Loucy (cell line): Measurements from ENCODE around the gene TP63.

Experiments used
- H2AFZ ChIP-seq: fragments of 200-600 bp; sonication (generic); 2 replicates; pipeline ENCODE4 v1.6.0; 2016; ENCODE audit warnings: antibody characterized with exemption, mild to moderate bottlenecking, low read length, moderate library complexity
- H3F3A ChIP-seq: fragments of 200-600 bp; 2 replicates; pipeline ENCODE4 v1.6.0; 2016; ENCODE audit warnings: antibody characterized with exemption, low read depth, mild to moderate bottlenecking
- H3K27me3 ChIP-seq: fragments of 200-600 bp; sonication (generic); 2 replicates; pipeline ENCODE4 v1.6.1; 2014; ENCODE audit warnings: low read length, mild to moderate bottlenecking; ENCODE audit not compliant: insufficient read depth, poor library complexity, severe bottlenecking
- H3K36me3 ChIP-seq: fragments of 200-600 bp; sonication (generic); 2 replicates; pipeline ENCODE4 v1.6.1; 2016; ENCODE audit warnings: low read length; ENCODE audit not compliant: insufficient read depth
- H3K4me1 ChIP-seq: fragments of 200-600 bp; sonication (generic); 2 replicates; pipeline ENCODE4 v1.5.1; 2014; ENCODE audit warnings: low read length, mild to moderate bottlenecking; ENCODE audit not compliant: insufficient read depth, poor library complexity, severe bottlenecking
- H3K4me2 ChIP-seq: fragments of 200-600 bp; sonication (generic); 2 replicates; pipeline ENCODE4 v1.6.0; 2014; ENCODE audit warnings: antibody characterized with exemption, low read length, low read depth, mild to moderate bottlenecking; ENCODE audit not compliant: poor library complexity, severe bottlenecking
- H3K4me3 ChIP-seq: fragments of 200-600 bp; sonication (generic); 2 replicates; pipeline ENCODE4 v1.5.1; 2014; ENCODE audit warnings: low read length, mild to moderate bottlenecking, mixed read lengths; ENCODE audit not compliant: poor library complexity, severe bottlenecking
- H3K79me2 ChIP-seq: fragments of 200-600 bp; sonication (generic); 2 replicates; pipeline ENCODE4 v1.6.1; 2014; ENCODE audit warnings: low read length; ENCODE audit not compliant: insufficient read depth
- H3K9ac ChIP-seq: fragments of 200-600 bp; sonication (generic); 2 replicates; pipeline ENCODE4 v1.6.0; 2014; ENCODE audit warnings: mild to moderate bottlenecking, low read depth, low read length, moderate library complexity; ENCODE audit not compliant: poor library complexity, severe bottlenecking
- H3K9me2 ChIP-seq: fragments of 200-600 bp; sonication (generic); replicated peaks from 2 replicates; pipeline ENCODE4 v1.6.1; 2016; ENCODE audit warnings: low read depth, low read length, mixed read lengths
- H3K9me3 ChIP-seq: fragments of 200-600 bp; sonication (generic); 2 replicates; pipeline ENCODE4 v1.6.1; 2014; ENCODE audit warnings: mild to moderate bottlenecking, antibody characterized with exemption, low read length, low read depth; ENCODE audit not compliant: insufficient read depth
- H4K20me1 ChIP-seq: fragments of 200-600 bp; sonication (generic); 2 replicates; pipeline ENCODE4 v1.6.0; 2014; ENCODE audit warnings: antibody characterized with exemption, low read length, mild to moderate bottlenecking; ENCODE audit not compliant: insufficient read depth, poor library complexity, severe bottlenecking
- EZH2phosphoT487 ChIP-seq: fragments of 200-600 bp; IDR thresholded peaks from 2 replicates; pipeline ENCODE4 v1.6.1; 2018; ENCODE audit warnings: antibody characterized with exemption, mild to moderate bottlenecking, moderate library complexity, borderline replicate concordance
- TF ChIP-seq, protein P1 (sequence below): fragments of 200-600 bp; sonication (generic); conservative IDR thresholded peaks from 2 replicates; pipeline ENCODE4 v1.5.1; 2014; ENCODE audit warnings: mild to moderate bottlenecking, antibody characterized with exemption, low read length

TP63 gene

GRCh38 chr3:189630767-189631372 lies 319 bp upstream of the TP63 start:
- no peaks in the 10 kb centered on the region for H3K9me2 ChIP-seq
- peak overlapping the region; percentile 64 for H2AFZ ChIP-seq
- peak overlapping the region; percentile 18 for H3K9ac ChIP-seq
- H3K4me1 ChIP-seq, result peaks cover 33% of the 10 kb centered on the region
- H3K9me3 ChIP-seq, result no peaks in the 10 kb centered on the region
- H3F3A ChIP-seq, result no peaks in the 10 kb centered on the region
- no peaks in the 10 kb centered on the region for H4K20me1 ChIP-seq
- no peaks in the 10 kb centered on the region for H3K36me3 ChIP-seq
- H3K79me2 ChIP-seq, result no peaks in the 10 kb centered on the region
- TF ChIP-seq, protein P1, sequence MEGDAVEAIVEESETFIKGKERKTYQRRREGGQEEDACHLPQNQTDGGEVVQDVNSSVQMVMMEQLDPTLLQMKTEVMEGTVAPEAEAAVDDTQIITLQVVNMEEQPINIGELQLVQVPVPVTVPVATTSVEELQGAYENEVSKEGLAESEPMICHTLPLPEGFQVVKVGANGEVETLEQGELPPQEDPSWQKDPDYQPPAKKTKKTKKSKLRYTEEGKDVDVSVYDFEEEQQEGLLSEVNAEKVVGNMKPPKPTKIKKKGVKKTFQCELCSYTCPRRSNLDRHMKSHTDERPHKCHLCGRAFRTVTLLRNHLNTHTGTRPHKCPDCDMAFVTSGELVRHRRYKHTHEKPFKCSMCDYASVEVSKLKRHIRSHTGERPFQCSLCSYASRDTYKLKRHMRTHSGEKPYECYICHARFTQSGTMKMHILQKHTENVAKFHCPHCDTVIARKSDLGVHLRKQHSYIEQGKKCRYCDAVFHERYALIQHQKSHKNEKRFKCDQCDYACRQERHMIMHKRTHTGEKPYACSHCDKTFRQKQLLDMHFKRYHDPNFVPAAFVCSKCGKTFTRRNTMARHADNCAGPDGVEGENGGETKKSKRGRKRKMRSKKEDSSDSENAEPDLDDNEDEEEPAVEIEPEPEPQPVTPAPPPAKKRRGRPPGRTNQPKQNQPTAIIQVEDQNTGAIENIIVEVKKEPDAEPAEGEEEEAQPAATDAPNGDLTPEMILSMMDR, result no peak
- TF ChIP-seq EZH2phosphoT487, result no peak
- H3K4me2 ChIP-seq, result peak overlapping the region; percentile 23
- H3K4me3 ChIP-seq, result peak overlapping the region; percentile 27
- no peaks in the 10 kb centered on the region for H3K27me3 ChIP-seq

- Histone ChIP-seq H3F3A (no peaks in the 10 kb centered on the region), H3K36me3 (no peaks in the 10 kb centered on the region), H3K9ac (no peak overlapping the region), H2AFZ (peak overlapping the region; percentile 64; the same call in 1 of the 2 replicates), H3K27me3 (no peaks in the 10 kb centered on the region), H3K4me1 (peaks cover 28% of the 10 kb centered on the region), H3K79me2 (no peaks in the 10 kb centered on the region), H3K4me3 (no peak overlapping the region), H4K20me1 (no peaks in the 10 kb centered on the region), H3K4me2 (no peak overlapping the region), H3K9me3 (no peaks in the 10 kb centered on the region), H3K9me2 (no peaks in the 10 kb centered on the region)
- TF ChIP-seq EZH2phosphoT487, result no peak
- TF ChIP-seq, protein P1, result no peak
Measured at GRCh38 chr3:189631409-189631808, 220 bp downstream of the TP63 start.

- Histone ChIP-seq H3K36me3 (no peaks in the 10 kb centered on the region), H3K9me2 (no peaks in the 10 kb centered on the region), H2AFZ (peak overlapping the region; percentile 23; the same call in 1 of the 2 replicates), H3K27me3 (no peaks in the 10 kb centered on the region), H3K9me3 (no peaks in the 10 kb centered on the region), H3K4me3 (no peak overlapping the region), H3K9ac (no peak overlapping the region), H3K79me2 (no peaks in the 10 kb centered on the region), H3F3A (no peaks in the 10 kb centered on the region), H3K4me2 (peak overlapping the region; percentile 18), H4K20me1 (no peaks in the 10 kb centered on the region), H3K4me1 (peaks cover 25% of the 10 kb centered on the region)
- TF ChIP-seq EZH2phosphoT487, result no peak
- TF ChIP-seq, protein P1, result no peak
Measured at GRCh38 chr3:189632242-189632641, 1.1 kb downstream of the TP63 start.
